Cardiac fibroblast (primary cell): ENCODE results near the gene HOXD4.
A peak's percentile ranks its signal among the peaks of the same experiment; 100 is the strongest.

Experiments used
- DNase-seq, 2 donors: peaks; one replicate each; pipeline versions ENCODE4 v3.0.0 to v3.0.0-alpha.2; 2010; ENCODE audit warnings: low read depth in 2 of 2
- H3K4me3 ChIP-seq, 2 donors: replicated peaks in 1 of 2; 1 replicate in 1 of 2; 2 replicates in 1 of 2; pipeline ENCODE4 v1.5.1; 2011; ENCODE audit warnings: low read depth in 2 of 2, low read length in 2 of 2, mild to moderate bottlenecking in 2 of 2, moderate library complexity in 1 of 2
- TF ChIP-seq, protein P1 (sequence below): IDR thresholded peaks from one replicate; pipeline ENCODE4 v1.5.1; 2011; ENCODE audit warnings: low read depth, mild to moderate bottlenecking, low read length, inconsistent platforms

Gene HOXD4

DNA sequence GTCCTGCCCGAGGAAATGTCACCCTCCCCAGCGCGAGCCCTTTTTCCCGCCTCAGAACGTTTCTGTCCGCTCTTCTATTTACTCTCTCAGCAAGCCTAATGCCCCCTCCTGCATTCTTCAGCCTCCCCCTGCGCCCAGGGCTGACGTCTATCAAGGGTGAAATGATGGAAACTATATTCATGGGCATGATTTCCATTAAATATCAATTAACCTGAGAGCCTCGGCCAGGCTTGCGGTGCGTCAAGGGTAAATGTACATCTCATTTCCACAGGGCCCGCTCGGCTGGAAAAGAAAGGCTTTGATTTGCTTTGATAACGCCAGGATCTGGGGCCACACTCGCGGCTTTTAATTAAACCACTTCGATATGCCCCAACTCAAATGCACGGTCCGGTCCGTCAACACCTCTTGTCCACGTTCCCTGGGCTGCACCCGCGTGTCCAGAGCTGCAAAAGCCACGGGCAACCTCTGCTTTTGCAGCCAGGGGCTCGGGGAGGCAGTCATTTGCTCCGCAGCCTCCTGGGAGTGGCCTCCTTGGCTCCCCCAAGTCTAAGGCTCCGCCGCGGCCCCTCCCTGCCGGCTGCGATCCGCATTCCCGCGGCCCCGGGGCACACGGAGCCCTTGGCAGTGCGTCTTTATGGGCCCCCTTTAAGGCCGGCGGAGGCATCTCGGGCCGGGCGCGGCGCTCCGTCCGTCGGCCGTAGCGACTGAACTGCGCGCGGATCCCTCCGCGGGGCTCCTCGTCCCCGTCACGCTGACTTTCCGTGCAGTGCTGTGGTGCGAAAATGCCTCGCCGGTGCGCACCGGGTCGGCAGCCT lies 22.2 kb upstream of the HOXD4 start, which contains the start of gene HOXD8:
Gene HOXD8 (plus strand): TSS at position 724 of the 815 bp plus-strand sequence. CDS start 662 bp downstream, outside the sequence.
- TF ChIP-seq, protein P1, sequence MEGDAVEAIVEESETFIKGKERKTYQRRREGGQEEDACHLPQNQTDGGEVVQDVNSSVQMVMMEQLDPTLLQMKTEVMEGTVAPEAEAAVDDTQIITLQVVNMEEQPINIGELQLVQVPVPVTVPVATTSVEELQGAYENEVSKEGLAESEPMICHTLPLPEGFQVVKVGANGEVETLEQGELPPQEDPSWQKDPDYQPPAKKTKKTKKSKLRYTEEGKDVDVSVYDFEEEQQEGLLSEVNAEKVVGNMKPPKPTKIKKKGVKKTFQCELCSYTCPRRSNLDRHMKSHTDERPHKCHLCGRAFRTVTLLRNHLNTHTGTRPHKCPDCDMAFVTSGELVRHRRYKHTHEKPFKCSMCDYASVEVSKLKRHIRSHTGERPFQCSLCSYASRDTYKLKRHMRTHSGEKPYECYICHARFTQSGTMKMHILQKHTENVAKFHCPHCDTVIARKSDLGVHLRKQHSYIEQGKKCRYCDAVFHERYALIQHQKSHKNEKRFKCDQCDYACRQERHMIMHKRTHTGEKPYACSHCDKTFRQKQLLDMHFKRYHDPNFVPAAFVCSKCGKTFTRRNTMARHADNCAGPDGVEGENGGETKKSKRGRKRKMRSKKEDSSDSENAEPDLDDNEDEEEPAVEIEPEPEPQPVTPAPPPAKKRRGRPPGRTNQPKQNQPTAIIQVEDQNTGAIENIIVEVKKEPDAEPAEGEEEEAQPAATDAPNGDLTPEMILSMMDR, result no peak

DNA sequence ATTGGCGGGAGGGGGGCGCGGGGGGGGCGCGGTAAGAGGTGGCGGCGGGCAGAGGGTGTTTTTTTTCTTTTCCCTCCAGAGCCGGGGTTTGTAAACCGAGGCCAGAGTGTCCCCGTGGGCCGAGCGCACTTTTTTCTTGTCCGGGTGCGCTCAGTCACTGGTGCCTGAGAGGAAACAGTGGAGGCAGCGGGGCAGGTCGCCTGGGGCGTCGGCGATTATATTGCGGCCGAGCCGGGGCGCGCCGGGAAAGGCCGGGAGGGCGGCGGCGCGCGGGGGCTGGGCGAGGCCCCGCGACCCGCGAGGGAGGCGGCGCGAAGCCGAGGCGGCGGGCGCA lies 21.6 kb upstream of the HOXD4 start:
- peak overlapping the region in 1 of 2 donors; percentile 15 for H3K4me3 ChIP-seq
- no peak for DNase-seq
- TF ChIP-seq, protein P1, result no peak

More for the DNA sequence above, 22.2 kb upstream of the HOXD4 start, which contains the start of gene HOXD8:
- H3K4me3 ChIP-seq, result peak within 1 kb of the TSS in 1 of 2 donors; percentile 15
- peak in 1 of 2 donors; percentile 60 for DNase-seq

DNA sequence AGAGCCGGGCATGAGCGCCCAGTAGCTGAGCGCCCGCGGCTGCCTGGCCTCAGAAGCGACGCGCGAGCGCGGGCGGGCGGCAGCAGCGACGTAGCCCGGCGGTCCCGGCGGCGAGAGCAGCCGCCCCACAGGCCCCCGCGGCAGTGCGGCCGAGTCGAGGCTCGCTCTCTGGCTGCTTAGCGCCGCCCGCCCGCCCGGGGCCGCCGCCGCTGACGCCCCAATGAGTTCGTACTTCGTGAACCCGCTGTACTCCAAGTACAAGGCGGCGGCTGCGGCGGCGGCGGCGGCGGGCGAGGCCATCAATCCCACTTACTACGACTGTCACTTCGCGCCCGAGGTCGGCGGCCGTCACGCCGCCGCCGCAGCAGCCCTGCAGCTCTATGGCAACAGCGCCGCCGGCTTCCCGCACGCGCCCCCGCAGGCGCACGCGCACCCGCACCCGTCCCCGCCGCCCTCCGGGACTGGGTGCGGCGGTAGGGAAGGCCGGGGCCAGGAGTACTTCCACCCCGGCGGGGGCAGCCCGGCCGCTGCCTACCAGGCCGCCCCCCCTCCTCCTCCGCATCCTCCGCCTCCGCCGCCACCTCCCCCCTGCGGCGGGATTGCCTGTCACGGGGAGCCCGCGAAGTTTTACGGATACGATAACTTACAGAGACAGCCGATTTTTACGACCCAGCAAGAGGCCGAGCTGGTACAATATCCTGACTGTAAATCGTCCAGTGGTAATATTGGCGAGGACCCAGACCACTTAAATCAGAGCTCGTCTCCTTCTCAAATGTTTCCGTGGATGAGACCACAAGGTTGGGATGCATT lies 21.0 kb upstream of the HOXD4 start:
- H3K4me3 ChIP-seq, result no peak overlapping the region
- TF ChIP-seq, protein P1, result no peak
- no peak for DNase-seq

DNA sequence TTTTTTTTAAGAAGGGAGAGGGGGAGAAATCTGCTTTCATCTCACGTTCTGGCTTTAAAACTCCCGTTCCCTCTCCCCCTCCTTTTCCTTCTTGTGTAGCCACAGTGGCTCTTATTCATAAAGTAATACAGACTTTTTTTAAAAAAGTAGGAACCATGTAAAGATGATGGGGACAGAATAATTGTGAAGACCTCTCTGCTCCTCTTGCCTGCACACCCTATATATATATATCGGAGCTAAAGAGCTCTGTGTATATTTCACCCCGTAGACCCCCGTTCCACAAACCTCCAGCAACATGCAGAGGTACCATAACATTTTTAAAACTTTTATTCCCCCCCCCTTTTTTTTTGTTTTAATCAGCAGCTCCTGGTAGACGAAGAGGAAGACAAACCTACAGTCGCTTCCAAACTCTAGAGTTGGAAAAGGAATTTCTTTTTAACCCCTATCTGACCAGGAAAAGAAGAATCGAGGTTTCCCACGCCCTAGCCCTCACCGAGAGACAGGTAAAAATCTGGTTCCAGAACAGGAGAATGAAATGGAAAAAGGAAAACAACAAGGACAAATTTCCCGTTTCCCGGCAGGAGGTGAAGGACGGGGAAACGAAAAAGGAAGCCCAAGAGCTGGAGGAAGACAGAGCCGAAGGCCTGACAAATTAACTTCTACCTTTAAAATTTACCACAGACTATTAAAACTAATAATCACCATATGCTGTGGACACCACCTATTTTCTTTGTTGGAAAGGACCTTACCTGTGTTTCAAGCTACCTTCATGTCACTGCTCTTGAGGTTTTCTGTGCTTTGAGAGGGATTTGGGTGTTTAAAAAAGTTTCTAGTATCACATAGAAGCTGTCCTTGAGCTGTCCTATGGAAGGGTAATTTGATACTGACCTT lies 20.1 kb upstream of the HOXD4 start:
- DNase-seq, result no peak

DNA sequence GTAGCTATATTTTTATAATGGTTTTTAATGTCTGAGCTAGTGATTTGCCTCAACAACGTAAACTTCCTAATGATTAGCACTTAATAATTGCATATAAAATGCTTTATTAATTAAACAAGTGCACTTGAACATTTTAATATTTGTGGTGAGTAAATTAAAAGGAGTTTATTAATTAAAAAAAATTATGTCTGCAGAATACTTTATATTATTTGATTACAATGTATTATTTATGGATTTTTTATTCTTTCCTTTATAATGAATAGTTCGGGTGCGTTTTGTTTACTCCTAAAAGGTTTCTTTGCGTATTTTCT lies 19.5 kb upstream of the HOXD4 start:
- H3K4me3 ChIP-seq, result no peak overlapping the region
- TF ChIP-seq, protein P1, result no peak
- no peak for DNase-seq

More for the DNA sequence above, 20.1 kb upstream of the HOXD4 start:
- no peak overlapping the region for H3K4me3 ChIP-seq
- TF ChIP-seq, protein P1, result no peak
